GM19025 (cell line): ENCODE data around the gene DEPDC1B.
"Not testable (repeated sequence)": the region's sequence is repeated elsewhere in the genome, so short reads cannot be mapped to it uniquely, and the experiment has no call there.

Experiments used
- ATAC-seq: cut with Tn5 transposase; IDR thresholded peaks from one replicate; pipeline ENCODE4 v1.9.1; 2021; ENCODE audit warnings: mild to moderate bottlenecking, low read depth, moderate library complexity; ENCODE audit not compliant: unreplicated experiment

Gene DEPDC1B

GRCh38 chr5:60699288-60699608 is 718 bp downstream of the DEPDC1B start:
- no peak for ATAC-seq

GRCh38 chr5:60698336-60698735 is 1.6 kb downstream of the DEPDC1B start:
- no peak for ATAC-seq

- no peak for ATAC-seq
Observed at GRCh38 chr5:60690326-60690725, 9.6 kb downstream of the DEPDC1B start.

GRCh38 chr5:60688980-60689379 is 11.0 kb downstream of the DEPDC1B start:
- ATAC-seq = no peak

GRCh38 chr5:60687927-60688720 is 11.8 kb downstream of the DEPDC1B start:
- peak; percentile 87 for ATAC-seq

- no peak for ATAC-seq
Observed at GRCh38 chr5:60686157-60686556, 13.8 kb downstream of the DEPDC1B start.

GRCh38 chr5:60685700-60686099 is 14.3 kb downstream of the DEPDC1B start:
- no peak for ATAC-seq

- ATAC-seq = no peak
Observed at GRCh38 chr5:60685028-60685427, 14.9 kb downstream of the DEPDC1B start.

- not testable (repeated sequence) for ATAC-seq
Observed at GRCh38 chr5:60682007-60682406, 18.0 kb downstream of the DEPDC1B start.

- no peak for ATAC-seq
Observed at GRCh38 chr5:60679816-60680215, 20.1 kb downstream of the DEPDC1B start.

- ATAC-seq = peak; percentile 63
Observed at GRCh38 chr5:60677850-60678664, 21.9 kb downstream of the DEPDC1B start.

- ATAC-seq = no peak
Observed at GRCh38 chr5:60675286-60675685, 24.7 kb downstream of the DEPDC1B start.

- no peak for ATAC-seq
Observed at GRCh38 chr5:60674251-60675069, 25.5 kb downstream of the DEPDC1B start.

- ATAC-seq = no peak
Observed at GRCh38 chr5:60673334-60673733, 26.6 kb downstream of the DEPDC1B start.

- ATAC-seq = no peak
Observed at GRCh38 chr5:60672693-60673264, 27.2 kb downstream of the DEPDC1B start.

- ATAC-seq = no peak
Observed at GRCh38 chr5:60671899-60672692, 27.9 kb downstream of the DEPDC1B start.

- no peak for ATAC-seq
Observed at GRCh38 chr5:60670749-60671148, 29.2 kb downstream of the DEPDC1B start.

- ATAC-seq = no peak
Observed at GRCh38 chr5:60668686-60669304, 31.2 kb downstream of the DEPDC1B start.

- no peak for ATAC-seq
Observed at GRCh38 chr5:60651872-60652620, 47.9 kb downstream of the DEPDC1B start.
